ENCODE results near the gene IGFL2.
"Not testable (repeated sequence)": the region's sequence is repeated elsewhere in the genome, so short reads cannot be mapped to it uniquely, and the experiment has no call there.

The IGFL2 gene

DNA sequence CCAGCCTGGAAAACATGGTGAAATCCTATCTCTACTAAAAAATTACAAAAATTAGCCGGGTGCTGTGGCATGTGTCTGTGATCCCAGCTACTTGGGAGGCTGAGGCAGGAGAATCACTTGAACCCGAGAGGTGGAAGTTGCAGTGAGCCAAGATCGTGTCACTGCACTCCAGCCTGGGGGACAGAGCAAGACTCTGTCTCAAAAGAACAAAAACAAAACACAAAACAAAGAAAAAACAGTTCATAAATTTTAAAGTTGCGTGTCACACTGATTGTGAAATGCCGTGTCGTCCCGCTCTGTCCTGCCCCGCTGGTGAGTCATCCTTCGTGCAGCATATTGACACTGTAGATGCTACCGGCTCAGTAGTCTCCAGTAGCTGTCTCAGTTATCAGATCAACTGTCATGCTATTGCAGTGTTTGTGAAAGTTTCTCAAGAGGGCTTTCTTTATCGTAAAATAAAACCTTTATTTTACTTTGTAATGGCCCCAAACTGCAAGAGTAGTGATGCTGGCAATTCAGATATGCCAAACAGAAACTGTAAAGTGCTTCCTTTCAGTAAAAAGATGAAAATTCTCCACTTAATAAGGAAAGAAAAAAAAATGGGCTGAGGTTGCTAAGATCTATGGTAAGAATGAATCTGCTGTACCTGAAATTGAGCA lies 45.1 kb downstream of the IGFL2 start:
- DNase-seq (ENCODE audit: low spot score): no peak

DNA sequence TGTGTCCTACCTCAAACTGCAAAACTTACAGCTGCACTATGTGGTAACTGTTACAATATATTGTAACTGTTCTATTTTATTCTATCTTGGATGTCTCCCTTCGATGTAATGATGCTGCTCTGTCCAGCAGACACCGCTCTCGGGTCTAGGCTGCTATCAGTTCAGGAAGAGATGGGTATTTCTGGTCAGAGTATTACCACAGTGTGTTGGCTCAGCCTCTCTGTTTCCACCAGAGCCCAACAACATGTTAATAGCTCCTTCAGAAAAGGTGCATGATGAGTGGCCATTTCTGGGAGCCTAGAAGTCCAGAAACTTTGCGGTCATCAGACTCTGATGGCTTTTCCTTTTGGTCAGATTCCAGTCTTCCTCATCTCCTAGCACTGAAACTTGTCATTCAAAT lies 45.6 kb downstream of the IGFL2 start:
- in situ Hi-C loops (cut with MboI; ENCODE audit: low pct_unique_long_range_greater_than_20kb, low sequenced_read_pairs, unreplicated experiment): loop anchor here (25.0 kb wide), 1 partner anchor 106 kb away; no protein-coding TSS in a partner anchor
- TF ChIP-seq, protein P1, sequence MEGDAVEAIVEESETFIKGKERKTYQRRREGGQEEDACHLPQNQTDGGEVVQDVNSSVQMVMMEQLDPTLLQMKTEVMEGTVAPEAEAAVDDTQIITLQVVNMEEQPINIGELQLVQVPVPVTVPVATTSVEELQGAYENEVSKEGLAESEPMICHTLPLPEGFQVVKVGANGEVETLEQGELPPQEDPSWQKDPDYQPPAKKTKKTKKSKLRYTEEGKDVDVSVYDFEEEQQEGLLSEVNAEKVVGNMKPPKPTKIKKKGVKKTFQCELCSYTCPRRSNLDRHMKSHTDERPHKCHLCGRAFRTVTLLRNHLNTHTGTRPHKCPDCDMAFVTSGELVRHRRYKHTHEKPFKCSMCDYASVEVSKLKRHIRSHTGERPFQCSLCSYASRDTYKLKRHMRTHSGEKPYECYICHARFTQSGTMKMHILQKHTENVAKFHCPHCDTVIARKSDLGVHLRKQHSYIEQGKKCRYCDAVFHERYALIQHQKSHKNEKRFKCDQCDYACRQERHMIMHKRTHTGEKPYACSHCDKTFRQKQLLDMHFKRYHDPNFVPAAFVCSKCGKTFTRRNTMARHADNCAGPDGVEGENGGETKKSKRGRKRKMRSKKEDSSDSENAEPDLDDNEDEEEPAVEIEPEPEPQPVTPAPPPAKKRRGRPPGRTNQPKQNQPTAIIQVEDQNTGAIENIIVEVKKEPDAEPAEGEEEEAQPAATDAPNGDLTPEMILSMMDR (IDR thresholded peaks at IDR 0.05; ENCODE audit: extremely low read depth, insufficient read depth, missing control alignments): no peak
- DNase-seq (ENCODE audit: low spot score): no peak

More for the DNA sequence above, 45.1 kb downstream of the IGFL2 start:
- in situ Hi-C loops (cut with MboI; ENCODE audit: low pct_unique_long_range_greater_than_20kb, low sequenced_read_pairs, unreplicated experiment): loop anchor here (25.0 kb wide), 1 partner anchor 106 kb away; no protein-coding TSS in a partner anchor
- TF ChIP-seq, protein P1 (IDR thresholded peaks at IDR 0.05; ENCODE audit: extremely low read depth, insufficient read depth, missing control alignments): no peak

DNA sequence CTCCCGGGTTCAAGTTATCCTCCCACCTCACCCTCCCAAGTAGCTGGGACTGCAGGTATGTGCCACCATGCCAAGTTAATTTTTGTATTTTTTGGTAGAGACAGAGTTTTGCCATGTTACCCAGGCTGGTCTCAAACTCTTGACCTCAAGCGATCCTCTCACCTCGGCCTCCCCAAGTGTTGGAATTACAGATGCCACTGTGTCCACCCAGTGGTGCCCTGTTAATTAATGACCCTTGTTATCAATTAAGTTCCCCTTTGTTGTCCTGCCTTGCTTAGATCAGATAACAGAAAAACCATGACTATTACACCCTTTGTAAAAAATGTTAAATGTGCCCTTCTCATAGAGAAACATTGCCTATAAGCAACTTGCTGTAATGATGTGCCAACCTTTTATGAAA lies 47.1 kb downstream of the IGFL2 start:
- DNase-seq (ENCODE audit: low spot score): no peak
- TF ChIP-seq, protein P1 (IDR thresholded peaks at IDR 0.05; ENCODE audit: extremely low read depth, insufficient read depth, missing control alignments): no peak
- in situ Hi-C loops (cut with MboI; ENCODE audit: low pct_unique_long_range_greater_than_20kb, low sequenced_read_pairs, unreplicated experiment): loop anchor here (25.0 kb wide), 1 partner anchor 108 kb away; no protein-coding TSS in a partner anchor

DNA sequence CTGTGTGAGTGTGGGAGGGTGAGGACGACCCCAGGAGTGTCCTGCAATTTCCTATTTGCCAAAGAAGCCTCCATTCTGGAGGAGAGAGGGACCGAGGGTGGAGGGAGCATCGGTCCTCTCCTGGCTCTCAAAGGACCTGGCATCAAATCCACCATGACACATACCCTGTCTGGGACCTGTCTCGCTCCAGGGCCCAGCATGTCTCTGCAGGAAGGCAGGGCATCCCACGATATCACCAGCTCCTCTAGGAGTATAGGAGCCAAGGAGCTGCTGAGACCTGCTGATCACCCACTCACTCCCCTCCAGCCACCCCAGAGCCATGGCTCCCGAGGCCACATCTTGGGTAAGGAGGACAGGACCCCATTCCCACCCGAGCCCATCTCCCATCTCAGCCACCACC lies 47.9 kb downstream of the IGFL2 start:
- not testable (repeated sequence) for DNase-seq (ENCODE audit: low spot score)
- in situ Hi-C loops (cut with MboI; ENCODE audit: low pct_unique_long_range_greater_than_20kb, low sequenced_read_pairs, unreplicated experiment): loop anchor here (25.0 kb wide), 1 partner anchor 109 kb away; no protein-coding TSS in a partner anchor

DNA sequence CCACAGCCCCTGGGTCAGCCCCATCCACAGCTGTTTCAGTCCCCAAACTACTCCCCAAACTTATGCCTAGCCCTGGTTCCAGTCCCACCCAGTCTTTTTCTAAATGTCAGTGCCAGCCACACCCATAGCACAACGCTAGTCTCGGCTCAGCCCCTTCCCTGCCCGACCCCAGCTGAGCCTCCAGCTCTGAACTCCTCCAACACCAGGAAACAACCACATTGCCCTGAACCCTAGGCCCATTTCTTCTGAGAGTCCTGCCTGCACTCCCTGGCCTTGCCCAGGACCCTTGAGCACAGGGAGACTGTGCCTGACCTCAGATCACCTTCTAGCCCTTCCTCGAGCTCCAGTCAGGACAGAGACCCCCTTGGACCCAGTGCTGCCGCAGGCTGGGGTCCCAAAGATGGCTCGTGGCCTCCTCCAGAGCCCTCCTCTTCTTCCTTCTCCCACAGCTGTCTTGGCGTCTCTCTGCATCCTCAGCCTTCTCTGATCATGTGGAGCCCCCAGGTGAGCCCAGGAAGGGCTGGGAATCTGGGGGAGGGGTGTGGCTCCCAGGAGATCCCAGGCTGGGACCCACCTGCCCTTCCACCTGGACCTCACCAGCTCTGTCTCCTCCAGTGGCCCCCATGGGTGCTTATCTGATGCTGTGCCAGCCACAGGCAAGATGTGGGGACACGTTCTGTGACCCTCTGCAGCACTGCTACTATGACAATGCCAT lies 48.5 kb downstream of the IGFL2 start:
- in situ Hi-C loops (cut with MboI; ENCODE audit: low pct_unique_long_range_greater_than_20kb, low sequenced_read_pairs, unreplicated experiment): loop anchor here (25.0 kb wide), 1 partner anchor 109 kb away; no protein-coding TSS in a partner anchor
- DNase-seq (ENCODE audit: low spot score): no peak
- TF ChIP-seq, protein P1 (IDR thresholded peaks at IDR 0.05; ENCODE audit: extremely low read depth, insufficient read depth, missing control alignments): no peak

DNA sequence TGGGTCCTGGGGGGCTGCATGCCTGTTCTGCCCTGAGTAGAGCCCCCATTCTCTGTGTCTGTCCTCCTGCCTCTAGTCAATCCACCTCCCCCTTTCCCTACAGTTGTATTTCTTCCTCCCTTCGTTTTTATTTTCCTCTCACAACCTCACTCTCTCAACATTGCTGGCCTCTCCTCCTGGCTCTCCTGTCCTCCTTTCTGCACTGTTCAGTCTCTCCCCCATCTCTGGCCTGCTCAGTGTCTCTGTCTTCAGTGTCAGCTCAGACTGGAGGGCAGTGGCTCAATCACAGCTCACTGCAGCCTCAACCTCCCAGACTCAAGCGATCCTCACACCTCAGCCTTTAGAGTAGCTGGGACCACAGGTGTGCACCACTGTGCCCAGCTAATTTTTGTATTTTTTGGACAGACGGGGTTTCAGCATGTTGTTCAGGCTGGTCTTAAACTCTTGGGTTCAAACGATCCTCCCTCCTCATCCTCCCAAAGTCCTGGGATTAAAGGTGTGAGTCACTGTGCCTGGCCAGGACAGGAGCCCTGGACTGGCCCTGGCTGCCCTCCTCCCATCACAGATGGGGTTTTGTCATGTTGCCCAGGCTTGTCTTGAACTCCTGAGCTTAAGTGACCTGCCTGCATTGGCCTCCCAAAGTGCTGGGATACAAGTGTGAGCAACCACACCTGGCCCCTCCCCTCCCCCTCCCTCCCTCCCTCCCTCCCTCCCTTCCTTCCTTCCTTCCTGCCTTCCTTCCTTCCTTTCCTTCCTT lies 49.5 kb downstream of the IGFL2 start:
- in situ Hi-C loops (cut with MboI; ENCODE audit: low pct_unique_long_range_greater_than_20kb, low sequenced_read_pairs, unreplicated experiment): loop anchor here (25.0 kb wide), 1 partner anchor 110 kb away; no protein-coding TSS in a partner anchor
- TF ChIP-seq, protein P1 (IDR thresholded peaks at IDR 0.05; ENCODE audit: extremely low read depth, insufficient read depth, missing control alignments): no peak
- no peak for DNase-seq (ENCODE audit: low spot score)
